Endothelial cell of umbilical vein (primary cell): ENCODE results near the gene ZNF639. TPM values are rescaled to one million over a fixed set of nuclear protein-coding genes. Genes with fewer than 3 reads are reported as not detected.

ENCODE experiments used
- BruUV-seq: library from RNA; stranded (reverse); fragments of 400-500 nt; replicated peaks from 2 replicates; lab custom pipeline; 2021; lab: Mats Ljungman, UMichigan
- CTCF ChIA-PET: fragments of 300-600, 350-600 bp; sonication (Branson Sonifier 250); formaldehyde crosslinking; loops from one replicate; lab custom pipeline; 2021; ENCODE audit warnings: antibody characterized with exemption, inconsistent platforms; lab: Charles Lee
- POLR2A ChIA-PET: fragments of 300-600, 350-600 bp; sonication (Branson Sonifier 250); formaldehyde crosslinking; loops from one replicate; lab custom pipeline; 2021; ENCODE audit warnings: antibody characterized with exemption, inconsistent platforms; lab: Charles Lee
- DNase-seq: peaks from one replicate; pipeline ENCODE4 v3.0.0-alpha.2; 2011; ENCODE audit warnings: low read depth, low spot score
- FAIRE-seq: peaks from 2 replicates; lab custom pipeline; 2011; peaks lifted over from hg19 to GRCh38; lab: Jason Lieb, UNC
- H2AFZ ChIP-seq: 2 replicates; pipeline ENCODE4 v1.6.0; 2012; ENCODE audit warnings: low read depth, low read length, control low read depth, inconsistent platforms
- H3K27ac ChIP-seq: 2 replicates; pipeline ENCODE4 v1.5.1; 2011; ENCODE audit warnings: low read depth, mild to moderate bottlenecking, control low read depth, low read length, moderate library complexity; ENCODE audit not compliant: insufficient read depth
- H3K27me3 ChIP-seq, 2 experiments: 2 replicates each; pipeline versions ENCODE4 v1.6.0 to v1.6.1; 2011; ENCODE audit warnings: low read length in 2 of 2, mixed read lengths in 1 of 2; ENCODE audit not compliant: control insufficient read depth in 2 of 2, insufficient read depth in 2 of 2
- H3K36me3 ChIP-seq, 2 experiments: 2 replicates in 1 of 2; 3 replicates in 1 of 2; pipeline ENCODE4 v1.5.1; 2011; ENCODE audit warnings: low read length in 2 of 2, mild to moderate bottlenecking in 1 of 2, moderate library complexity in 1 of 2; ENCODE audit not compliant: control insufficient read depth in 2 of 2, insufficient read depth in 2 of 2; ENCODE audit errors: extremely low read depth in 1 of 2
- H3K4me1 ChIP-seq: 3 replicates; pipeline ENCODE4 v1.5.1; 2011; ENCODE audit warnings: mild to moderate bottlenecking, low read length; ENCODE audit not compliant: control insufficient read depth, insufficient read depth; ENCODE audit errors: extremely low read depth
- H3K4me2 ChIP-seq: 2 replicates; pipeline ENCODE4 v1.6.1; 2011; ENCODE audit warnings: low read length, control low read depth, mixed read lengths; ENCODE audit not compliant: insufficient read depth
- H3K4me3 ChIP-seq, 3 experiments: fragments of 200-600 bp in 1 of 3; sonication (generic), shearing (Covaris generic) in 1 of 3; replicated peaks in 1 of 3; 2 replicates each; pipeline ENCODE4 v1.5.1; 2011 to 2016; ENCODE audit warnings: control low read depth in 3 of 3, low read length in 3 of 3, mild to moderate bottlenecking in 2 of 3, inconsistent platforms in 1 of 3, low read depth in 1 of 3, moderate library complexity in 1 of 3; ENCODE audit not compliant: insufficient read depth in 1 of 3
- H3K79me2 ChIP-seq: 2 replicates; pipeline ENCODE4 v1.6.0; 2012; ENCODE audit warnings: low read length, inconsistent platforms; ENCODE audit not compliant: control insufficient read depth, insufficient read depth
- H3K9ac ChIP-seq: replicated peaks from 2 replicates; pipeline ENCODE3; 2011; ENCODE audit warnings: low read length, control low read depth; ENCODE audit not compliant: insufficient read depth; ENCODE audit errors: extremely low read depth
- H3K9me1 ChIP-seq: replicated peaks from 3 replicates; pipeline ENCODE4 v1.6.0; 2011; ENCODE audit warnings: mild to moderate bottlenecking, low read length; ENCODE audit not compliant: control insufficient read depth, insufficient read depth; ENCODE audit errors: extremely low read depth
- H3K9me3 ChIP-seq: replicated peaks from 2 replicates; pipeline ENCODE4 v1.5.1; 2012; ENCODE audit warnings: low read length, inconsistent platforms; ENCODE audit not compliant: control insufficient read depth, insufficient read depth
- H4K20me1 ChIP-seq: replicated peaks from 2 replicates; pipeline ENCODE3; 2011; ENCODE audit warnings: mild to moderate bottlenecking, low read length; ENCODE audit not compliant: control insufficient read depth, insufficient read depth; ENCODE audit errors: extremely low read depth
- EZH2 ChIP-seq: IDR thresholded peaks from 2 replicates; pipeline ENCODE4 v1.6.1; 2012; ENCODE audit warnings: borderline replicate concordance, low read depth, mild to moderate bottlenecking, moderate library complexity, low read length, inconsistent platforms; ENCODE audit not compliant: severe bottlenecking
- FOS ChIP-seq: IDR thresholded peaks from 2 replicates; pipeline ENCODE4 v1.6.1; 2011; ENCODE audit warnings: mild to moderate bottlenecking, low read length, moderate library complexity, borderline replicate concordance; ENCODE audit not compliant: insufficient read depth
- GATA2 ChIP-seq: IDR thresholded peaks from 2 replicates; pipeline ENCODE4 v1.7.0; 2011; ENCODE audit warnings: low read depth, mild to moderate bottlenecking, moderate library complexity, mixed read lengths, low read length; ENCODE audit not compliant: insufficient read length, insufficient read depth
- JUN ChIP-seq: IDR thresholded peaks from 2 replicates; pipeline ENCODE4 v1.6.1; 2011; ENCODE audit warnings: borderline replicate concordance, low read depth; ENCODE audit not compliant: insufficient read length, insufficient read depth
- MYC ChIP-seq: IDR thresholded peaks from one replicate; pipeline ENCODE4 v1.6.1; 2011; ENCODE audit warnings: mild to moderate bottlenecking, low read depth, low read length
- POLR2A ChIP-seq: IDR thresholded peaks from 2 replicates; pipeline ENCODE4 v1.6.1; 2012; ENCODE audit warnings: low read depth, mild to moderate bottlenecking, control low read depth, low read length
- POLR2AphosphoS5 ChIP-seq: IDR thresholded peaks from 2 replicates; pipeline ENCODE4 v1.6.1; 2012; ENCODE audit warnings: low read depth, mild to moderate bottlenecking, control low read depth, low read length, moderate library complexity; ENCODE audit not compliant: insufficient read depth
- dilution Hi-C: fragments of 300-500 bp; cut with MboI; formaldehyde crosslinking; loops from one replicate; pipeline ENCODE4 v1.15.0; 2019; ENCODE audit warnings: low sequenced_read_pairs; ENCODE audit not compliant: extremely low pct_ligation_motif_present
- intact Hi-C: fragments of 100-400 bp; cut with micrococcal nuclease; formaldehyde crosslinking; loops from one replicate; pipeline ENCODE4 v1.10.0; 2022
- polyA plus RNA-seq, 4 experiments: library from polyadenylated mRNA; depleted of rRNA in 3 of 4; stranded (reverse) in 3 of 4; unstranded in 1 of 4; fragments of >200 nt; gene quantifications; 2 replicates each; pipeline versions ENCODE4 v1.2.1 to v1.2.3, GENCODE V29; 2011 to 2012; ENCODE audit warnings: missing spikeins in 1 of 4
- total RNA-seq: library from RNA; stranded (reverse); gene quantifications from 2 replicates; pipeline ENCODE4 v1.2.3, GENCODE V29; 2021
- TF ChIP-seq, protein P1 (sequence below), 2 donors: IDR thresholded peaks; 1 replicate in 1 of 2; 2 replicates in 1 of 2; pipeline ENCODE4 v1.5.1; 2011; ENCODE audit warnings: low read length in 2 of 2, mild to moderate bottlenecking in 2 of 2, moderate library complexity in 2 of 2, control low read depth in 1 of 2, inconsistent platforms in 1 of 2, low read depth in 1 of 2; ENCODE audit not compliant: insufficient read depth in 1 of 2; ENCODE audit errors: extremely low read depth in 1 of 2
- TF ChIP-seq, protein P2 (sequence below): IDR thresholded peaks from 2 replicates; pipeline ENCODE4 v1.6.1; 2011; ENCODE audit not compliant: insufficient read depth, insufficient read length

The ZNF639 gene
- total and polyA plus RNA-seq, 2 donors (not counting 3 experiments of a cell fraction or from before 2014, with no cell fraction given), result 8.0 to 30.5 TPM

DNA sequence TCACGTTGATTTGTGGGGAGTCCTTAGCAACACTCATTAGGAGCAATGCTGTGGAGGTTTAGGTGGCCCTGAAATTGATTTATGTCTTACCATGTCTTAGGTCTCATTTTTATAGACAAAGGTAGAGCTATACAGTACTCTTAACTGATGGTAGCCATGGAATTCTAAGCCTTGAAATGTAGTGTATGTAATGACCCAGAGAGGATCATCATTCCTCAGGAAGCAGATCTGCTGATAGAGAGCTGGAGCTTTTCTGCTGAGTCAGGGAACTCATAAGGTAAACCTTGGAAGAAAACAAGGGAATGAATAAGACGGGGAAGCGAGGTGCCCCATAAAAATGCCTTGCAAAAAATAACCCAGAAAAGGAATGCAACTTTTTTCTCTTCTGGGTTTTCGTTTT is 34.0 kb upstream of the ZNF639 start:
- intact Hi-C loops (loop anchor here (2.0 kb wide), 1 partner anchor 56 kb away; no protein-coding TSS in a partner anchor), dilution Hi-C loops (no loop called here)
- no peak overlapping the region for H3K4me2 ChIP-seq
- no peaks in the 10 kb centered on the region for H4K20me1 ChIP-seq
- no peak overlapping the region for H2AFZ ChIP-seq
- H3K27ac ChIP-seq, result no peak overlapping the region
- BruUV-seq, result no TSS peak
- H3K9me1 ChIP-seq, result no peaks in the 10 kb centered on the region
- H3K4me1 ChIP-seq, result no peaks in the 10 kb centered on the region
- no peak for FAIRE-seq
- TF ChIP-seq MYC, result no peak
- TF ChIP-seq FOS, result no peak
- no peak for TF ChIP-seq GATA2
- no peak for TF ChIP-seq POLR2A
- TF ChIP-seq EZH2, result no peak
- TF ChIP-seq, protein P1, sequence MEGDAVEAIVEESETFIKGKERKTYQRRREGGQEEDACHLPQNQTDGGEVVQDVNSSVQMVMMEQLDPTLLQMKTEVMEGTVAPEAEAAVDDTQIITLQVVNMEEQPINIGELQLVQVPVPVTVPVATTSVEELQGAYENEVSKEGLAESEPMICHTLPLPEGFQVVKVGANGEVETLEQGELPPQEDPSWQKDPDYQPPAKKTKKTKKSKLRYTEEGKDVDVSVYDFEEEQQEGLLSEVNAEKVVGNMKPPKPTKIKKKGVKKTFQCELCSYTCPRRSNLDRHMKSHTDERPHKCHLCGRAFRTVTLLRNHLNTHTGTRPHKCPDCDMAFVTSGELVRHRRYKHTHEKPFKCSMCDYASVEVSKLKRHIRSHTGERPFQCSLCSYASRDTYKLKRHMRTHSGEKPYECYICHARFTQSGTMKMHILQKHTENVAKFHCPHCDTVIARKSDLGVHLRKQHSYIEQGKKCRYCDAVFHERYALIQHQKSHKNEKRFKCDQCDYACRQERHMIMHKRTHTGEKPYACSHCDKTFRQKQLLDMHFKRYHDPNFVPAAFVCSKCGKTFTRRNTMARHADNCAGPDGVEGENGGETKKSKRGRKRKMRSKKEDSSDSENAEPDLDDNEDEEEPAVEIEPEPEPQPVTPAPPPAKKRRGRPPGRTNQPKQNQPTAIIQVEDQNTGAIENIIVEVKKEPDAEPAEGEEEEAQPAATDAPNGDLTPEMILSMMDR (IDR thresholded peaks at IDR 0.05; ENCODE audit: extremely low read depth in 1 of 2, insufficient read depth in 1 of 2, low read depth in 1 of 2, low read length in 2 of 2), result no peak
- no peak for TF ChIP-seq POLR2AphosphoS5
- TF ChIP-seq, protein P2, sequence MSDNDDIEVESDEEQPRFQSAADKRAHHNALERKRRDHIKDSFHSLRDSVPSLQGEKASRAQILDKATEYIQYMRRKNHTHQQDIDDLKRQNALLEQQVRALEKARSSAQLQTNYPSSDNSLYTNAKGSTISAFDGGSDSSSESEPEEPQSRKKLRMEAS, result no peak
- no peak for TF ChIP-seq JUN
- H3K36me3 ChIP-seq, result no peaks in the 10 kb centered on the region
- no peak overlapping the region for H3K4me3 ChIP-seq
- POLR2A ChIA-PET, result no interaction called here
- H3K9me3 ChIP-seq, result no peaks in the 10 kb centered on the region
- DNase-seq, result no peak
- no peaks in the 10 kb centered on the region for H3K79me2 ChIP-seq
- no peaks in the 10 kb centered on the region for H3K27me3 ChIP-seq
- no peak overlapping the region for H3K9ac ChIP-seq
- CTCF ChIA-PET, result interaction anchor here (1.2 to 1.7 kb wide), 2 partner anchors 17 kb away, joined by 4 to 7 read pairs; no protein-coding TSS in a partner anchor
